ENCODE data around the gene CSF3. TPM values are rescaled to one million over a fixed set of nuclear protein-coding genes. Genes with fewer than 3 reads are reported as not detected.

CSF3 gene
- total and polyA plus RNA-seq, 2 donors (not counting 1 experiment from before 2014, with no cell fraction given), result not detected

DNA sequence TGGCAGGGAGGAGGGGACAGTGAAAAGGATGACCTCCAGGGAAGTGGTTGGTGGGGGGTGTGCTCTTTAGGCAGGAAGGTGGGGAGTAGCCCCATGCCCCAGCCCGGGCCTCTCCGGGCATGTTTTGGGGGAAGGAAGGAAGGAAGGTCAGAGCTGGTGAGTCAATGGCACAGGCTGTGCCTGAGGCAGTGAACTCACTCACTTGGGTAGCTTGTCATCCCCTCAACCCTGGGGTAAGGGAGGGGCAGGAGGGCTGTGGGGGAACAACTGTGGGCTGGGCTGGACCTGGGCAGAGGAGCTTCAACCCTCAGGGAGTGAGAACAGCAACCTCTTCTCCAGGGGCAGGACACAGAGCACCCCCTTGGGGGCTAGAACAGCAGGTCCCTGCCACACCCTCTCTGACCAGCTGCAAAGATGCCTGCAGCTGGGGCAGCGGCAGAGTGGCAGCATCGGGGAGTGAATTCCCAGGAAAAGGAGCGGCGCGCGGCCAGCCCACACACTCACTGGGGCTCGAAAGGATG is 6.3 kb downstream of the CSF3 start:
- Histone ChIP-seq H3K79me2 (ENCODE audit: control insufficient read depth, insufficient read depth, low read length) (no peaks in the 10 kb centered on the region), H3K4me2 (ENCODE audit: extremely low read depth, insufficient read depth, low read length) (peak overlapping the region; percentile 58), H3K36me3 (ENCODE audit: control insufficient read depth, insufficient read depth, low read length) (peaks cover 18% of the 10 kb centered on the region), H3K9me3 (ENCODE audit: control insufficient read depth, insufficient read depth, low read depth, low read length) (no peaks in the 10 kb centered on the region), H2AFZ (ENCODE audit: low read length) (no peak overlapping the region), H4K20me1 (ENCODE audit: control insufficient read depth, extremely low read depth, insufficient read depth, low read length) (no peaks in the 10 kb centered on the region), H3K27ac (ENCODE audit: insufficient read depth, low read length) (peak overlapping the region; percentile 82), H3K4me3 (replicated peaks in 1 of 4; ENCODE audit: control extremely low read depth in 1 of 4, insufficient read depth in 1 of 4, low read depth in 3 of 4, low read length in 4 of 4) (no peak overlapping the region), H3K9ac (ENCODE audit: insufficient read depth, low read length) (no peak overlapping the region), H3K27me3 (ENCODE audit: control insufficient read depth, insufficient read depth, low read length) (no peaks in the 10 kb centered on the region), H3K4me1 (ENCODE audit: control insufficient read depth, extremely low read depth, insufficient read depth, low read length) (peaks cover 30% of the 10 kb centered on the region)
- DNase-seq (ENCODE audit: low read depth in 2 of 2), result peak; percentile 53 to 69
- TF ChIP-seq, protein P1, sequence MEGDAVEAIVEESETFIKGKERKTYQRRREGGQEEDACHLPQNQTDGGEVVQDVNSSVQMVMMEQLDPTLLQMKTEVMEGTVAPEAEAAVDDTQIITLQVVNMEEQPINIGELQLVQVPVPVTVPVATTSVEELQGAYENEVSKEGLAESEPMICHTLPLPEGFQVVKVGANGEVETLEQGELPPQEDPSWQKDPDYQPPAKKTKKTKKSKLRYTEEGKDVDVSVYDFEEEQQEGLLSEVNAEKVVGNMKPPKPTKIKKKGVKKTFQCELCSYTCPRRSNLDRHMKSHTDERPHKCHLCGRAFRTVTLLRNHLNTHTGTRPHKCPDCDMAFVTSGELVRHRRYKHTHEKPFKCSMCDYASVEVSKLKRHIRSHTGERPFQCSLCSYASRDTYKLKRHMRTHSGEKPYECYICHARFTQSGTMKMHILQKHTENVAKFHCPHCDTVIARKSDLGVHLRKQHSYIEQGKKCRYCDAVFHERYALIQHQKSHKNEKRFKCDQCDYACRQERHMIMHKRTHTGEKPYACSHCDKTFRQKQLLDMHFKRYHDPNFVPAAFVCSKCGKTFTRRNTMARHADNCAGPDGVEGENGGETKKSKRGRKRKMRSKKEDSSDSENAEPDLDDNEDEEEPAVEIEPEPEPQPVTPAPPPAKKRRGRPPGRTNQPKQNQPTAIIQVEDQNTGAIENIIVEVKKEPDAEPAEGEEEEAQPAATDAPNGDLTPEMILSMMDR (conservative IDR thresholded peaks at IDR 0.05 in 1 of 2, IDR thresholded peaks at IDR 0.05 in 1 of 2; ENCODE audit: low read depth in 1 of 2, low read length in 2 of 2), result no peak
- no peak for TF ChIP-seq EZH2 (IDR thresholded peaks at IDR 0.05; ENCODE audit: low read length, missing control alignments)

GRCh38 chr17:40022497-40022896 is 7.3 kb downstream of the CSF3 start:
- no peak overlapping the region for H3K4me3 ChIP-seq (replicated peaks in 1 of 4; ENCODE audit: control extremely low read depth in 1 of 4, insufficient read depth in 1 of 4, low read depth in 3 of 4, low read length in 4 of 4)
- no peaks in the 10 kb centered on the region for H3K79me2 ChIP-seq (ENCODE audit: control insufficient read depth, insufficient read depth, low read length)
- no peak overlapping the region for H2AFZ ChIP-seq (ENCODE audit: low read length)
- no peaks in the 10 kb centered on the region for H3K9me3 ChIP-seq (ENCODE audit: control insufficient read depth, insufficient read depth, low read depth, low read length)
- peaks cover 32% of the 10 kb centered on the region for H3K4me1 ChIP-seq (ENCODE audit: control insufficient read depth, extremely low read depth, insufficient read depth, low read length)
- no peaks in the 10 kb centered on the region for H4K20me1 ChIP-seq (ENCODE audit: control insufficient read depth, extremely low read depth, insufficient read depth, low read length)
- no peaks in the 10 kb centered on the region for H3K27me3 ChIP-seq (ENCODE audit: control insufficient read depth, insufficient read depth, low read length)
- no peak overlapping the region for H3K9ac ChIP-seq (ENCODE audit: insufficient read depth, low read length)
- DNase-seq (ENCODE audit: low read depth in 2 of 2), result no peak
- H3K4me2 ChIP-seq (ENCODE audit: extremely low read depth, insufficient read depth, low read length), result no peak overlapping the region
- peaks cover 21% of the 10 kb centered on the region for H3K36me3 ChIP-seq (ENCODE audit: control insufficient read depth, insufficient read depth, low read length)
- H3K27ac ChIP-seq (ENCODE audit: insufficient read depth, low read length), result no peak overlapping the region
- TF ChIP-seq, protein P1 (conservative IDR thresholded peaks at IDR 0.05 in 1 of 2, IDR thresholded peaks at IDR 0.05 in 1 of 2; ENCODE audit: low read depth in 1 of 2, low read length in 2 of 2), result no peak
- TF ChIP-seq EZH2 (IDR thresholded peaks at IDR 0.05; ENCODE audit: low read length, missing control alignments), result no peak

DNA sequence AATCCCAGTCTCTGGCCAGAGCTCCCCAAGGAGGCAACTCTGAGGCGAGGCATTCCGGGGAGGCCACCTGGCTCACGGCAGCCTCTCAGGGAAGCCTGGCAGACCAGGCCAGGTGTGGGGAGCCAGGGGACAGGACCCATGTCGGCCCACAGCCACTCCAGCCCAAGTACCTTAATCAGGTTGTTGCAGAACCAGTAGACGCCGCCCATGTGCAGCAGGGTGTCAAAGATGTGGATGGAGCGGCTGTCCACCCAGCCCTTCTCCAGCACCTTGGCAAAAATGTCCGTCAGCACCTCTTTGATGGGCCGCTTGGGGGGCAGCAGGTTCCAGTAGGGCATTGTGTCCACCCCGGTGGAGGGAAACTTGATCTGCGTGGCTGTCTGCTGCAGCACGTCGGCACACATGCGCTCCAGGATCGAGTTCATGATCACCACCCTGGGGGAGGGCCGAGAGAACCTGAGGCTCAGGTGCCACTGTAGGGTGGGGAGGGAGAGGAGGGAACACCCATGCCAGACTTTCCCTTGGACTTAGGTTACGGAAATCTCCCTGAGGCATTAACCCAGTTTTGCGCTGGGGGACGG is 7.8 kb downstream of the CSF3 start:
- Histone ChIP-seq H4K20me1 (ENCODE audit: control insufficient read depth, extremely low read depth, insufficient read depth, low read length) (no peaks in the 10 kb centered on the region), H3K9me3 (ENCODE audit: control insufficient read depth, insufficient read depth, low read depth, low read length) (no peaks in the 10 kb centered on the region), H3K79me2 (ENCODE audit: control insufficient read depth, insufficient read depth, low read length) (no peaks in the 10 kb centered on the region), H3K4me2 (ENCODE audit: extremely low read depth, insufficient read depth, low read length) (peak overlapping the region; percentile 15), H3K27me3 (ENCODE audit: control insufficient read depth, insufficient read depth, low read length) (no peaks in the 10 kb centered on the region), H3K4me3 (replicated peaks in 1 of 4; ENCODE audit: control extremely low read depth in 1 of 4, insufficient read depth in 1 of 4, low read depth in 3 of 4, low read length in 4 of 4) (no peak overlapping the region), H2AFZ (ENCODE audit: low read length) (no peak overlapping the region), H3K4me1 (ENCODE audit: control insufficient read depth, extremely low read depth, insufficient read depth, low read length) (peaks cover 32% of the 10 kb centered on the region), H3K36me3 (ENCODE audit: control insufficient read depth, insufficient read depth, low read length) (peaks cover 21% of the 10 kb centered on the region), H3K9ac (ENCODE audit: insufficient read depth, low read length) (no peak overlapping the region), H3K27ac (ENCODE audit: insufficient read depth, low read length) (no peak overlapping the region)
- no peak for TF ChIP-seq EZH2 (IDR thresholded peaks at IDR 0.05; ENCODE audit: low read length, missing control alignments)
- TF ChIP-seq, protein P1 (conservative IDR thresholded peaks at IDR 0.05 in 1 of 2, IDR thresholded peaks at IDR 0.05 in 1 of 2; ENCODE audit: low read depth in 1 of 2, low read length in 2 of 2), result no peak
- no peak for DNase-seq (ENCODE audit: low read depth in 2 of 2)
